NCI-H128 (cell line): Measurements from ENCODE around the gene TEX14.
"Not testable (repeated sequence)": the region's sequence is repeated elsewhere in the genome, so short reads cannot be mapped to it uniquely, and the experiment has no call there.

ENCODE experiments used
- DNase-seq: peaks from one replicate; lab custom pipeline; 2025; ENCODE audit not compliant: unreplicated experiment; lab: John Stamatoyannopoulos, UW

Gene TEX14

GRCh38 chr17:58605986-58606385 is 85.9 kb downstream of the TEX14 start:
- no peak for DNase-seq

GRCh38 chr17:58605470-58605869 is 86.4 kb downstream of the TEX14 start:
- DNase-seq = no peak

GRCh38 chr17:58601976-58602375 is 89.9 kb downstream of the TEX14 start:
- DNase-seq = no peak

- no peak for DNase-seq
Observed at GRCh38 chr17:58597371-58597770, 94.5 kb downstream of the TEX14 start.

GRCh38 chr17:58595194-58595792 is 96.6 kb downstream of the TEX14 start:
- no peak for DNase-seq

- no peak for DNase-seq
Observed at GRCh38 chr17:58593123-58593522, 98.7 kb downstream of the TEX14 start.

GRCh38 chr17:58591455-58591854 is 100.4 kb downstream of the TEX14 start:
- no peak for DNase-seq

GRCh38 chr17:58590377-58590776 is 101.5 kb downstream of the TEX14 start:
- no peak for DNase-seq

GRCh38 chr17:58587713-58588117 is 104.1 kb downstream of the TEX14 start:
- DNase-seq = no peak

- DNase-seq = no peak
Observed at GRCh38 chr17:58586009-58586644, 105.7 kb downstream of the TEX14 start.

- DNase-seq = no peak
Observed at GRCh38 chr17:58585554-58585953, 106.3 kb downstream of the TEX14 start.

- DNase-seq = no peak
Observed at GRCh38 chr17:58583486-58583885, 108.4 kb downstream of the TEX14 start.

- not testable (repeated sequence) for DNase-seq
Observed at GRCh38 chr17:58582718-58583117, 109.1 kb downstream of the TEX14 start.

- DNase-seq = no peak
Observed at GRCh38 chr17:58580671-58581070, 111.2 kb downstream of the TEX14 start.

GRCh38 chr17:58577696-58578095 is 114.1 kb downstream of the TEX14 start:
- DNase-seq = no peak

GRCh38 chr17:58576679-58577367 is 115.0 kb downstream of the TEX14 start:
- no peak for DNase-seq

GRCh38 chr17:58575511-58575910 is 116.3 kb downstream of the TEX14 start:
- no peak for DNase-seq

- DNase-seq = no peak
Observed at GRCh38 chr17:58574025-58574424, 117.8 kb downstream of the TEX14 start.

GRCh38 chr17:58572846-58573245 is 119.0 kb downstream of the TEX14 start:
- no peak for DNase-seq

GRCh38 chr17:58570758-58571157 is 121.1 kb downstream of the TEX14 start:
- DNase-seq = no peak

GRCh38 chr17:58569196-58569595 is 122.6 kb downstream of the TEX14 start:
- no peak for DNase-seq

- DNase-seq = no peak
Observed at GRCh38 chr17:58568044-58568799, 123.6 kb downstream of the TEX14 start.
